Inflammatory macrophage (primary cell): ENCODE data around the gene MTF1.
"Not testable (repeated sequence)": the region's sequence is repeated elsewhere in the genome, so short reads cannot be mapped to it uniquely, and the experiment has no call there.

Source experiments
- DNase-seq, 2 donors: peaks; one replicate each; pipeline ENCODE4 v3.0.0-alpha.2; 2020 to 2022

Gene MTF1

GRCh38 chr1:37792943-37793686 lies 66.3 kb downstream of the MTF1 start:
- DNase-seq = no peak

- DNase-seq = no peak
Observed at GRCh38 chr1:37782491-37782890, 76.9 kb downstream of the MTF1 start.

- no peak for DNase-seq
Observed at GRCh38 chr1:37778654-37779053, 80.7 kb downstream of the MTF1 start.

DNA sequence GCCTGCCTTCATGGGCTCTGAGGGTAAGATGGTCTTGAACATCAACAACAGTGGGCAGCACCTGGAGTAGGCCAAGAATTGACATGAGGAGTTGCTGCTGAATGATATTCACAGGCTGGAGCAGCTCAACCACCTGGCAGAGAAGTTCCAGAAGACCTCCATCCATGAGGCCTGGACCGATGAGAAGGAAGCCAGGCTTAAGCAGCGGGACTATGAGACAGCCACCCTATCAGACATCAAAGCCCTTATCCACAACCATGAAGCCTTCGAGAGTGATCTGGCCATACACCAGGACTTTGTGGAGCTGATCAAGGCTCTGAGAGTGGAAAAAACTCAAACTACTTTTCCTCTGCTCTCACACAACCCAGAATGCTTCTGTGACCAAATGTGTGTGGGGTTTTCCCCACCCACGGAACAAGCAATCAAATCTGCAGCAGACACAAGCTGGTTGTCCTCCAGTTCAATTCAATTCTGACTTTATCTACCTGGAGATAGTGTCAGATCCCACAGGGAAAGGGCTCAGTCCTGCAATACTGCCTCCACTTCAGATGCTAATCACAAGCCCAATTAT lies 82.4 kb downstream of the MTF1 start:
- peak in 1 of 2 donors; percentile 7 for DNase-seq

DNA sequence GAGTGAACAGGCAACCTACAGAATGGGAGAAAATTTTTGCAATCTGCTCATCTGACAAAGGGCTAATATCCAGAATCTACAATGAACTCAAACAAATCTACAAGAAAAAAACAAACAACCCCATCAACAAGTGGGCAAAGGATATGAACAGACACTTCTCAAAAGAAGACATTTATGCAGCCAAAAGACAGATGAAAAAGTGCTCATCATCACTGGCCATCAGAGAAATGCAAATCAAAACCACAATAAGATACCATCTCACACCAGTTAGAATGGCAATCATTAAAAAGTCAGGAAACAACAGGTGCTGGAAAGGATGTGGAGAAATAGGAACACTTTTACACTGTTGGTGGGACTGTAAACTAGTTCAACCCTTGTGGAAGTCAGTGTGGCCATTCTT lies 88.0 kb downstream of the MTF1 start:
- DNase-seq = not testable (repeated sequence)

DNA sequence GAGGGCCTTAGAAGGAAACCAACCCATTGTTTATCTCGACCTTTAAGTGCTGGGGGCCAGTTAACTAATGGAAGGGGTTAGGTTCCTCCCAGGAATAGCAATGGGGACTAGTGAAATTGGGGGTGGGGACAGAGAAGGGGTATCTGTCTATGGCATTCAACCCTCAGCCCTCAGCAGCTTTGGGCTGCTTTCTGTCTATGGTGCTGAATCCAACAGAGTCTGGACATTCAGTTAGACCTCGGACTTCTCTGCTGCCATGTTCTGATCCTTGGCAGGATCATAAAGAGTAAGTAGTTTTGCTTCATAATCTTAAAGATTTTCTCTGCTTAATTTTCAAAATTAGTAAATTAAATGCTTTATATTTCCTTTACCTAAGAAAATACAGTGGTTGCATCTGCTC lies 91.9 kb downstream of the MTF1 start:
- DNase-seq = no peak

- no peak for DNase-seq
Observed at GRCh38 chr1:37765916-37766664, 93.3 kb downstream of the MTF1 start.

GRCh38 chr1:37764888-37765441 lies 94.4 kb downstream of the MTF1 start, which contains the start of gene EPHA10:
TSS of gene EPHA10 (minus strand) at chr1:37765120. CDS start at chr1:37765066, 54 bp downstream.
- no peak for DNase-seq

DNA sequence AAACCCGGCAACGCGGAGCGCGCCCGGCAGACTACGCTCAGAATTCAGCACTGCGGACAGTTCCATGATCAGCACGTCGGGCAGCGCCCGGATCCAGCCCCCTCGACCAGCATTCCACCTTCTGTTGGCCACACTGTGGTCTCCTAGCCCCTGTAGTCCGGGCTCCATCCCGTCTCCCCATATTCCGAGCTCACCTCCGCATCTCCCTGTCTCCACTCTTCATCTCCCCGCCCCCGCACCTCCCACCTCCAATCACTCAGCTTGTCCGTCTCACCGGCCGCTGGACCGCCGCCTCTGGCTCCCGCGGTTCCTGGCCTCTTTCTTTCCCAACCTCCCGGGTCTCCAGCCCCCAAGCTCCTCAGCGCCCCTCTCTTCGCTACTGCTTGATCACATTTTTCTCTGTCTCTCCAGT lies 95.0 kb downstream of the MTF1 start:
- peak; percentile 14 to 36 for DNase-seq

DNA sequence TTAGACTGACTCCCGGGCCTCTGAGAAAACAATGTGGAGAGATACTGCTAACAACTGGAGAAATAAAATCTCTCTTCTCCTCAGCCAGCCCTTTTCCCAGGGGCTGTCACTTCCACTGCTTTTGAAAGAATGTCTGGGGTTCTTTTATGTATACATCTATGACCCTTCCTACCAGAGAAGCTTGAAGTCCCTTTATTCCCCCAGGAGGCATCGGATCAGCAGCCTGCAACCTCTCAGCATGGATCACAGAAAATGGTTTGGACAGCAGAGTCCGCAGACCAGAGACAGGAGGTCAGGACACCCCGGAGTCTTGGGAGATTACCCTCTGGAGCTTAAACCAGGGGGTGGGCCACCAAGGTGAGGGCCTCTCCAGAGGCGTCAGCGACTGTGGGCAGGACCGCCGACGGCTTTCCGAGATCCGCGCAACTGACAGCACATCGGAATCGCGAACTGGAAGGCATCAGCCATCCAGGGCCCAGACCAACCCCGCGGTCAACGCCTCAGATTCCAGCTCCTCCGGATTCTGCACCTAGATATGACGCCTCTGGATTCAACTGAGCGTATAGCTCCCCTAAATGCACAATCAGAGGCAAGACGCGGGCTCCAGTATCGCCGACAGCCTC lies 95.5 kb downstream of the MTF1 start:
- DNase-seq = no peak

- DNase-seq = no peak
Observed at GRCh38 chr1:37762516-37762915, 96.9 kb downstream of the MTF1 start.

- no peak for DNase-seq
Observed at GRCh38 chr1:37761416-37762095, 97.8 kb downstream of the MTF1 start.
